Activated B cell treated with CpG ODN at 0.5 μM for 24 hours (primary cell): ENCODE measurements around the gene DBX1. TPM values are rescaled to one million over a fixed set of nuclear protein-coding genes. Genes with fewer than 3 reads are reported as not detected.

Source experiments
- ATAC-seq: fragments of 200-7000 bp; cut with Tn5 transposase; one replicate; pipeline ENCODE4 v1.10.0; 2021; ENCODE audit warnings: low read depth, mild to moderate bottlenecking, moderate library complexity
- CTCF ChIA-PET: fragments of 350-600 bp; sonication (Branson Sonifier 250); formaldehyde crosslinking; loops from one replicate; lab custom pipeline; 2021; ENCODE audit warnings: antibody characterized with exemption; lab: Charles Lee
- POLR2A ChIA-PET: fragments of 350-600 bp; sonication (Branson Sonifier 250); formaldehyde crosslinking; loops from one replicate; lab custom pipeline; 2021; ENCODE audit warnings: antibody characterized with exemption; lab: Charles Lee
- DNase-seq: peaks from one replicate; pipeline ENCODE4 v3.0.0; 2022
- H3K27ac Mint-ChIP-seq: one replicate; pipeline ENCODE4 v1.8.0; 2020; ENCODE audit warnings: mixed read lengths
- H3K27me3 Mint-ChIP-seq: one replicate; pipeline ENCODE4 v1.8.0; 2021; ENCODE audit warnings: mixed read lengths
- H3K36me3 Mint-ChIP-seq: one replicate; pipeline ENCODE4 v1.8.0; 2021; ENCODE audit warnings: low read depth, mixed read lengths
- H3K4me1 Mint-ChIP-seq: one replicate; pipeline ENCODE4 v1.8.0; 2021; ENCODE audit warnings: mixed read lengths
- H3K4me3 Mint-ChIP-seq: one replicate; pipeline ENCODE4 v1.8.0; 2020; ENCODE audit warnings: mild to moderate bottlenecking, mixed read lengths
- H3K9me3 Mint-ChIP-seq: one replicate; pipeline ENCODE4 v1.8.0; 2020; ENCODE audit warnings: mixed read lengths
- CTCF ChIP-seq: fragments of 200-600 bp; IDR thresholded peaks from one replicate; pipeline ENCODE4 v1.8.0; 2022; ENCODE audit warnings: antibody characterized with exemption, mild to moderate bottlenecking
- intact Hi-C: fragments of 100-400 bp; cut with micrococcal nuclease; formaldehyde crosslinking; loops from one replicate; pipeline ENCODE4 v1.15.1; 2024
- total RNA-seq: library from RNA; stranded (reverse); gene quantifications from 2 replicates; pipeline ENCODE4 v1.2.3, GENCODE V29; 2022

Gene DBX1
- total RNA-seq, 1 donor from 2014 or later: not detected

- CTCF ChIA-PET: interaction anchor here (0.7 to 3.5 kb wide), 20 partner anchors 9 to 483 kb away, joined by 3 to 33 read pairs (median 4); no protein-coding TSS in a partner anchor
These were observed 32.4 kb downstream of the DBX1 start for GRCh38 chr11:20127671-20128527.

GRCh38 chr11:20126724-20127123, 33.6 kb downstream of the DBX1 start:
- no peak for DNase-seq
- ATAC-seq: no peak
- Mint-ChIP-seq H3K36me3 (no peaks in the 10 kb centered on the region), H3K9me3 (no peaks in the 10 kb centered on the region), H3K27me3 (peaks cover 6% of the 10 kb centered on the region), H3K4me3 (no peak overlapping the region), H3K27ac (no peak overlapping the region), H3K4me1 (peaks cover 1% of the 10 kb centered on the region)
- intact Hi-C loops: no loop called here
- POLR2A ChIA-PET: no interaction called here
- no peak for TF ChIP-seq CTCF
- CTCF ChIA-PET: interaction anchor here (1.9 to 3.5 kb wide), 2 partner anchors 177 to 227 kb away, joined by 5 to 33 read pairs; no protein-coding TSS in a partner anchor

More at GRCh38 chr11:20127671-20128527, 32.4 kb downstream of the DBX1 start:
- peaks cover 10% of the 10 kb centered on the region for H3K4me1 Mint-ChIP-seq
- intact Hi-C loops: loop anchor here (1.0 kb wide), 1 partner anchor 226 kb away; no protein-coding TSS in a partner anchor
- no peaks in the 10 kb centered on the region for H3K36me3 Mint-ChIP-seq
- ATAC-seq: peak; percentile 74
- H3K9me3 Mint-ChIP-seq: no peaks in the 10 kb centered on the region
- POLR2A ChIA-PET: interaction anchor here (0.6 kb wide), 1 partner anchor 259 kb away, joined by 3 read pairs; no protein-coding TSS in a partner anchor
- DNase-seq: peak; percentile 50
- H3K27ac Mint-ChIP-seq: no peak overlapping the region
- TF ChIP-seq CTCF: no peak
- H3K27me3 Mint-ChIP-seq: peaks cover 14% of the 10 kb centered on the region
- H3K4me3 Mint-ChIP-seq: no peak overlapping the region

GRCh38 chr11:20125927-20126326, 34.3 kb downstream of the DBX1 start:
- Mint-ChIP-seq H3K4me3 (no peak overlapping the region), H3K27ac (no peak overlapping the region), H3K9me3 (no peaks in the 10 kb centered on the region), H3K36me3 (no peaks in the 10 kb centered on the region), H3K4me1 (no peaks in the 10 kb centered on the region), H3K27me3 (peaks cover 5% of the 10 kb centered on the region)
- POLR2A ChIA-PET: no interaction called here
- CTCF ChIA-PET: interaction anchor here (1.7 kb wide), 1 partner anchor 229 kb away, joined by 5 read pairs; no protein-coding TSS in a partner anchor
- no peak for DNase-seq
- no peak for TF ChIP-seq CTCF
- intact Hi-C loops: no loop called here
- no peak for ATAC-seq

- no peak for ATAC-seq
- CTCF ChIA-PET: no interaction called here
- Mint-ChIP-seq H3K27ac (no peak overlapping the region), H3K27me3 (peaks cover 14% of the 10 kb centered on the region), H3K36me3 (no peaks in the 10 kb centered on the region), H3K9me3 (no peaks in the 10 kb centered on the region), H3K4me1 (no peaks in the 10 kb centered on the region), H3K4me3 (no peak overlapping the region)
- intact Hi-C loops: no loop called here
- POLR2A ChIA-PET: no interaction called here
- TF ChIP-seq CTCF: no peak
- DNase-seq: no peak
These were observed 38.1 kb downstream of the DBX1 start for GRCh38 chr11:20122131-20122530.

GRCh38 chr11:20120134-20120925, 39.9 kb downstream of the DBX1 start:
- no peaks in the 10 kb centered on the region for H3K9me3 Mint-ChIP-seq
- peaks cover 14% of the 10 kb centered on the region for H3K27me3 Mint-ChIP-seq
- ATAC-seq: no peak
- intact Hi-C loops: no loop called here
- no peak overlapping the region for H3K4me3 Mint-ChIP-seq
- no peaks in the 10 kb centered on the region for H3K36me3 Mint-ChIP-seq
- ChIA-PET CTCF (no interaction called here), POLR2A (no interaction called here)
- H3K4me1 Mint-ChIP-seq: no peaks in the 10 kb centered on the region
- no peak for TF ChIP-seq CTCF
- DNase-seq: no peak
- H3K27ac Mint-ChIP-seq: no peak overlapping the region
